Stimulated activated CD4-positive, alpha-beta T cell treated with anti-CD3 and anti-CD28 coated beads, Interleukin-1b, Interleukin-23, amount 100 ng/mL, for 4 hours (primary cell): Measurements from ENCODE around the gene RNLS.

Source experiments
- DNase-seq, 2 donors: peaks; one replicate each; pipeline ENCODE4 v3.0.0-alpha.2; 2020; ENCODE audit warnings: low read depth in 2 of 2

The RNLS gene

DNA sequence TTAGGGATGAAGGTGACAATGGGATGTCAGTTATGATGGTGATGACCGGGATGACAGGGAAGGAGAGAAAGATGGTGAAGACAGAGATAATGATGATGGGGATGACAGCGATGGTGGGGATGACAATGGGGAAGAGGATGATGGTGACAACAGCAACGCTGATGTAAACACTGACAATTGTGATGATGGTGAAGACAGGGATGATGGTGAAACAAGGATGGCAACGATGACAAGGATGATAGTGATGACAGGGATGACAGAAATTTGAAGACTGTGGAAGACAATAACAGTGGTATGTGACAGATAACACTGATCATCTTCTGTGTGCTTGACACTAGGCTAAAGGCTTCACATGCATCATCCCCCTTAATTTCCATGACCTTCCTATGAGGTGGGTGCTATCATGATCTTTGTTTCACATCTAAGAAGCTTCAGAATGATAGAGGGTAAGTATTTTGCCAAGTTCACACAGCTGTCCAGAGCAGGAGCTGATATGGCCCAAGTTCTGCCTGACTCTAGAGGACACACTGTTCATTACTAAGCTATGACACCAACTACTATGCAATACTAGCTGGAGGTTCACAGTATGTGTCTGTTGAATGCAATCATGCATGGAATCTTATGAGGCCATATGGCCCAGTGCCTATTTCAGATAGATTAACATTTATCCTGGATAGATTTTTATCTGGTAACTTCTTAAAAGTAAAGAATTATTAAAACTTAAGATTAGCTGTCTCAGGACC is 105.6 kb downstream of the RNLS start:
- no peak for DNase-seq

DNA sequence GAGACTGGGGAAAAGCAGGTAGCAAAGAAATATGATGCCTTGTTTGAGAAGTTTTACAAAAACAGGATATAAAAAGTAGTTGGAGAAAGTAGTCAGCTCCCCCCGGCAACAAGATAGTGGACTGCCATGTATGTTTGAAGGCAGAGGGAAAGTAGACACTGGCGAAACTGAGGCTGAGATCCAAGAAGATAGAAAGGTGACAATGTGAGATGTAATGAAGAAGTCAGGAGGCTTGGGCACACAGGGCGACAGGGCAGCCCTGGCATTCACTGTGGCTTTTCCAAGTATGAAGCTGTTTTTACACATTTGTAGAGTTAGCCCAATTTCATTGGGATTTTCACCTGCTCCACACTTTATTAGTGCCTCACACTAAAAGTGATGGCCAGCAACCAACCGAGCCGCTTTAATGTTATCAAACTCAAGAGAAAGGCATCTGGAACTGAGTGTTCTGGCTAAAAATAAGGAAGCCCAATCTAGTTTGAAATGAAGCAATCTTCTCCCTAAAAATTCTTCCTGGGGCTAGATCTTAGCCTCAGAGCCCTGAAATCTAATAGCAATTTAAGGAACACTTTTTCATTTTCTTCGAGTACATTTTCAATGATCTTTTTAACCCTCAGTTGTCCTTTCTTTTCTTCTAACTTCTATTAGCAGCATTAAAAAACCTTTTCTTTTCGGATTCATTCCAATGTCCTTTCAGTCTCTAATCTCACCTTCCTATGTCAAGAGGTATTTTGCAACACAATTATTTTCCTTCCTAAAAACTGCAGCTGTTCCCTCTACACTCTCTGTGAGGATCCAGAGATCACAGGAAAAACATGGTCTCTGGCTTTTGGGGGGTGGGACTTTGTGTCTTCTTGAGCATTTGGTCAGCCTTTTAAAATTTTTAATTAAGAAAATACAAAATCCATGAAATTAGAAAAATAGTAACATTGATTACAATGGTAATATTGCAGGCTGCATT is 108.0 kb downstream of the RNLS start:
- DNase-seq, result no peak

DNA sequence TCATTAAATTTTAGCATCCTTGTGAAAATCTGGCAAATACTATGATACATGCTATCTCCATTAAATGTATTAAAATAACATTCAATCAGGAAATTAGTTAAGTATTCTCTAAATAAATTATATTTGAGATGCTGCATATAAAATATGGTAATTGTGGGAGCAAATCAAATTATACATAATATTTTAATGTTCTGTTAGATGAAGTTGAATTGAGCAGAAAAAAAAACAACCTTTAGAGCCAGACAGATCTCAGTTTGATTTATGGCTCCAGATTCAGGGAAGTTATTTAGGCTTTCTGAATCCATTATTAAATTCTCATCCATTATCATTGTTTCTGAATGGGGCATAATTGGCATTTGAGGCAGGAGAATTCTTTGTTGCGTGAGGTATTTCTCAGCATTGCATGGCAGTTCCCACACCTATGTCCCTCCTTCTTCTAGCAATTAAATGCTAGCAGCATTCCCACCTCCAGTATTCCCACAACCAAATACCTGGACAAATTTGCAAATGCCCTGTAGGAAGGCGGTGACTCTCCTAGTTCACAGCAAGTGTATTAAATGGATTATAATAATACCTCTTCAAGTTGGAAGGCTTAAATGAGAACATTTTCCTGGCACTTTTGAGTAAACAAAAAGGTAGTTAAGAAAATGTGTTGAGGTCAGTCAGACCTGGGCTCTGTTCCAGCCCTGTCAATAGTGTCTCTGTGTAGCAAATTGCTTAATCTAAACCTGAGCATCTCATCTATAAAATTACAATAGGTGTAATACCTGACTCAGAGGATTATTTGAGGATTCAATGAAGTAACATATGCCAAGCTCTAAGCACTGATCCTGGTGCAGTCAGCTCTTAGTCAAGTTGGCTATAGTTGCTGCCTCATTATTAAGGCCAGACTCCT is 108.9 kb downstream of the RNLS start:
- no peak for DNase-seq

DNA sequence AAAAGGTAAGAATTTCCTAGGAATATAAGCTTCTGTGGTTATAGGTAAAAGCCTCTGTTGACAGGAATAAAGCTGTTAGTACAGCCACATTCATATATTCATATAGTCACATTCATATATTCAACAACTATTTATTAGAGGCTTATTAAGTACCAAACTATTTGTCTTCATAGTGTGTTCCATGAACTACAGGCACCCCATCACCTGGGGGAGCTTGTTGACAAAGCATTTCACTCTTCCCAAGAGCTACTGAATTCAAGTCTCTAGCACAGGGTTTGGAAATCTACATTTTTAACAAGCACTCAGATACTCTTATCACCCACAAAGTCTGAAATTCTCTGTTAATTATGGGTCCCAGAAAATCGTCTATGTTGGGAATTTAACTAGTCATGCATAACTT is 110.6 kb downstream of the RNLS start:
- DNase-seq, result no peak

DNA sequence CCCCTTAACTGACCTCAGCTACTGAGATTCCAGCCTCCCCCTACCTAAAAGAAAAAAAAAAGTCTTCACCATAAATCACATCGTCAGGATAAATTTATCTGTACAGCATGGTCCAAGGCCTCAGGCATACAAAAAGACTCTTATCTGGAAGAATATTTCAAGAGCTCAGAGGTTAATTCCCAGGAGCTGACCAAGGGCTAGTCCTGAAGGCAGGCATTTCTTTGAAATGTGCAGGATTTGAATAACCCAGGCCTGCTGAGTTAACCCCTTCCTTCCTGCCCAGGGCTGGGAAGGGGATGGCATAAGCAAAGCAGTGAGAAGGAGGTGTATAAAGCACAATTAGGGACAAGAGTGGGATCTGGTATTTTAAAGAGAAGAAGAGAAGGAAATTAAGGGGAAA is 111.2 kb downstream of the RNLS start:
- DNase-seq, result no peak

DNA sequence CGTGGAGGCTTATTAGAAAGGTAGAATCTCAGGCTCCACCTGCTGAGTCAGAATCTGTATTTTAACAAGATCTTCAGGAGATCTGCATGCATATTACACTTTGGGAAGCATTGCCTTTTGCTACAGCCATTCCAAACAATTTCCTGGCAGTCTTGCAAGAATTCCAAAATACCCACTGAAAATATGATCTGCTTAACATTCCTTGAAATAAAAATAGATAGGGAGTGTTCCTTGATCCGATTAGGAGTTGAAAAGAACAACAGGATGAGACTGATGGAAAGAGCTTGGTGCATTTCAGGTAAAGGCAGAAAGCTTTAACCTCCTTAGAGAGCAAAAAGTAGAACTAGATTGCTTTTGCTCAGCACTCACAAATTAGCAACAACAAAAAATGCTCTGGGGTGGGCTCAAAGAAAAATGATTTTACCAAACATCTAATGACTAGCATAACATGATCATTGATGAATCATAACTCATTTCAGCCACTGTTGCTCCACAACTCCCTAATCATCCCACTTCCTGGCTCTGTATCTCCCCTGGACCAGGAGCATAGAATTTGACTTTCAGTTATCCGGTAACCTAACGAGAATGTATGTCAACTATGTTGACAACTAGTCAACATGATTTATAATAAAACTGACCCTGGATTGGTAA is 115.2 kb downstream of the RNLS start:
- no peak for DNase-seq

DNA sequence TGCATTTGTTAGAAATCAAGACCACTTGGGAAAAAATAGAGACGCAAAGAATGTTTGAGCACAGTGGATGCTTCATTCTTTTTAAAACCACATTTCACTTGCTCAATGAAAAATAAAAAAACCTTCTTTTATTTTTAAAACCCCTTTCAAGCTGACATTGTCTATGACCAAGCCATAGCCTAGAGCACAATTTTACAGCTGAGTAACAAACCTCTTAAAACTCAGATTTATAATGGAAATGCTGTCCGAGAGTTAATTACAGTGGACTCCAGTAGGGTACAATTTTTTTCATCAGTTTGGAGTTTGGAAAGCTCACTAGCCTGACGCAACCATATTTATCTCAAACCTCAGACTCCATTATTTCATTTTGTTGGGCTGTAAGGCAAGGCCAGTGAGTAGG is 116.3 kb downstream of the RNLS start:
- no peak for DNase-seq

DNA sequence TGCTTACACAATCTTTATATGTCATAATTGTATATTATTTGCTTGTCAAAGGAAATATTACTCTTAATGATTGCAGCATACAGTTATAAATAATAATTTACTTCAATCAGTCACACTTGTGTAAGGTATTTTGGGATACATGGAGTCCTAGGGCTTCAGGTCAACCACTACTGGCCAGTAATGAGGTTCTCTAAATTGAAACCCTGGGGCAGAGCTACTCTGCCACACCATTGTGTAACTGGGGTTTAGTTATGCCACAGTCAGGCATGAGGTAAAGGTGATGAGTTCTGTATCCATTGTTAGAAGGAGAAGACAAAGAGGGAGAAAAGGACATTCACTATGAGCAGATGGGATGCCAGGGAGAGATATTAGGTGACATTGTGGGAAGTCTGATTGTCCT is 117.4 kb downstream of the RNLS start:
- no peak for DNase-seq

DNA sequence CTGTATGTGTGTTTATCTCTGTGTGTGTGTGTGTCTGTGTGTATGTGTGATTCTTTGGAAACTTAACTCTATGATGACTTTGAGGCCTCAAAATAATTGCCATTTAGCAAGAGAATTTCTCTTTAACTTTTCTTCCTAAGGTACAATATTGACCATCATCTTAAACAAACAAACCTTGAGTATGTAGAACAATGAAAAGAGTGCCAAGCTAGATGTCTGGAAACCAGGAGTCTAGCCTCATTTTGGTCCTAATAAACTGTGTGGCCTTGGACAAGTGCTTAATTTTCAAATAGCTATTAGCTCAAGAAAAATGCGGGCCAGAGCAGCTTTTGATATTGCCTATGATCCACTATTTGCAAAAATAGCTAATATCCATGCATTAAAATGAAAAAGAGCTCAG is 119.3 kb downstream of the RNLS start:
- no peak for DNase-seq

DNA sequence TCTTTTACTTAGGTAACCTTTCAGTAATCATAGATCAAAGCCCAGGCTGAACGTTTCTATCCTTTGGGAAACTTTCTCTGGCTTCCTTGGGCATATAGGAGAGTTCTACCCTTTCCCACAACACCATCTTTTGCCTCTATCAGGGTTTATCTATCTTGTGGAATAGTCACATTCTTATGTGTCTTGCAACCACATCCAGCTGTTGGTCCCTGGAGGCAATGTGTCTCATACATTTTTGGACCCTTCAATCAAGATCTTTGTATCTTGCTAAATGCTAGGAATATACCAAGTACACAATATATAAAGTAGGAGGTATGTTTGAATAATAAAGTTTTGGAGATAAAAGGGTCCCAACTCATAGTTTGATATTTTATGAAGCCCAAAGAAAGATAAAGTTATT is 121.7 kb downstream of the RNLS start:
- DNase-seq, result no peak

DNA sequence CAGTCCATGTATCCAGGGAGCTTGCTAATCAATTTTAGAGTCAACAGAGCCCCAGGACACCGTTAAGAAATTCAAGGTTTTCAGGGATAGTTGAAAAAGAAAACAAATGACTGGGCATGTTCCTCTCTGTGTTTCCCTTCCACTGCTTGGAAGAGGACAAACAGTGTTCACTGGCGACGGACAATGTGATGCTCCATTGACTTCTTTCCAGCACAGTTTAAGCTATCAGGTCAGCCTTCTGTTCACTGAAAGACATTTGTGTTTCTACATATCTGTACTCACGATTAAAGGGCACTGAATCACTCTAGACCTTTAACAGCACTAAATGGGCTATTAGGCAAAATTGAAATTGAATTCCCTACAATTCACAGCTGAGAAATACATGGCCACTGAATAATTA is 123.6 kb downstream of the RNLS start:
- no peak for DNase-seq

DNA sequence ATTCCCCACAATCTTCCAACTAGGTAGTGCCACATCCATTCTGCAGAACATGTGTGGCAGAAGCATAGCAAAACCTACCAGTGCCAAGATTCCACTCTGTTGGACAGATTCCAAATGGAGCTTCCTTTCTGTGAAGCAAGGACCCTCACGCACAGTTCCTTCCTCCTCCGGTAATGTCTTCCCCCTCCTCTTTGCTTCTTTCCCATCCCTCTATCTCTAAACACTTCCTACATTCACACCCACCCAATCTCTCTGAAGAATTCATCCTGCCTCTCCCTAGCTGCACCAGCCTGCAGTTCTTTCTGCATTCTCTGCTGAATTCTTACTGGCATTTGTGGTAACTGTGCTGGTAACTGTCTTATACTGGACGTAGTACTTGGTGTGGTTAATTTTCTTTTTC is 124.9 kb downstream of the RNLS start:
- DNase-seq, result no peak

DNA sequence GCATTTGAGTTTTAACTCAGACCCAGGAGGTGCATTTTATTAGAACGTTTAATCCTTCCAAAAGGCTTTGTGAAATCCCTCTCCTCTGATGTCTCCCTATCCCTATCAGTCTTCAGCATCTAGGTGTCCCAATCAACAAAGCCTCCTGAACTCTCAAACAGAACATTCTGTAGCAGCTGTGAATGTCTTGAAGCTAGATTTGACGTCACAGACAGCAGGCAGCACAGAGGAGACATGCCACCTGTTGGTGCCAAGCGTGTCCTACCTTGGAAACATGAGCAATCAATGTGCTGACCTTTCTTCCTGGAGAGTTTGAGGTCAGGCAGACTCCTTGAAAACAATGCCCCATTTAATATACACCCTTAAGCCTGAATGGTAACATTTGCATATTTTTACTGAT is 125.5 kb downstream of the RNLS start:
- DNase-seq, result no peak

DNA sequence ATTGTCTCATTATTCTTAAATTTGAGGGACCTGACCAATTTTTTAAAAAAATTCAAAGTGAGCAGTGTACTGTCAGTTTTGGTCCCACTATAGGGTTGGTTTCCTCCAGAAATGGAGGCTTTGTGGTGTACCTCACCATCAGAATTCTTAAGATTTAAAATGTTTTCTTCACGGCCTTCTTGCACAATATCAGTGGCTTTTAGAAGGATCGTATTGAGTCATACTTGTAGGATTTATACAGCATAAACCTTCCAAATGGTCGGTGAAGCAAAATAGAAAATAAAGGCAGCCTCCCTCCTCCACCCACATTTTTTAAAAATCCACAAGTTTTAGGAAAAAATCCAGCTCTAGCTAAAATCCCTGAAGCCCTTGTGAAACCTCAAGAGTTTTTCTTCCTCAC is 126.4 kb downstream of the RNLS start:
- DNase-seq, result no peak

DNA sequence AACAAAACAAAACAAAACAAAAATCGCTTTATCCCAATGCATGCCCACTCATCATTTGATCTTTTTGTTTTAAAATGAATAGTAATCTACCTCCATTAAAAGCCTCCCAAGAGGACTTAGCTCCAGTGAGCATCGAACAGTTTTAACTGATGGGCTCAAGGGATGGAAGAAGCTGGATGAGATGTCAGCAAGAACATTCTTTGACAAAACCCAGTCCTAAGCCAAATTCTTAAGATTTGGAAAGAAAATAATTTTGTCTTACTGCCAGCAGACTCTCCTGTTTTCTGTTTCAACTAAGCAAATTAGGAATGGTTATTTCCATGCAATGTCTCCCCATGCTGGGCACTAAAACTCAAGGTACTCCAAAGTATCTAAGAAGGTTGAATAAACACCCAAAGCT is 127.3 kb downstream of the RNLS start:
- no peak for DNase-seq

DNA sequence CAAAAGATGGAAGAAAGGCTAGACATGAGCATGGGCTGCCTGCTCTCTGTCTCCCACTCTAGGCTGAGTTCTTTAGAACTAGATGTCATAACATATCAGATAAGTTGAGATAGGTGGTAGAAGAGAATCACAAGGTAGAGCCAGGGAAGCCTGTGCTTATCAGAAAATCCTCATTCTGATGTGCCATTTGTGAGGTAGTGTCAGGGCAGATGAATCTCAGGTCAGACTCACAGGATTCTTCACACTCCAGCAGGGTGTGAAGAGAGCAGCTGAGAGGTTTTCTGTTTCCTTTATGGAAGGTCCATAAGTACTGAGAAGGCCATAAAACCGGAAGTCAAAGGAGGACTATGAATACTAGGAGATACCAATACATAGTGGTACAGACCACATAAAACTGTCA is 132.9 kb downstream of the RNLS start:
- no peak for DNase-seq

DNA sequence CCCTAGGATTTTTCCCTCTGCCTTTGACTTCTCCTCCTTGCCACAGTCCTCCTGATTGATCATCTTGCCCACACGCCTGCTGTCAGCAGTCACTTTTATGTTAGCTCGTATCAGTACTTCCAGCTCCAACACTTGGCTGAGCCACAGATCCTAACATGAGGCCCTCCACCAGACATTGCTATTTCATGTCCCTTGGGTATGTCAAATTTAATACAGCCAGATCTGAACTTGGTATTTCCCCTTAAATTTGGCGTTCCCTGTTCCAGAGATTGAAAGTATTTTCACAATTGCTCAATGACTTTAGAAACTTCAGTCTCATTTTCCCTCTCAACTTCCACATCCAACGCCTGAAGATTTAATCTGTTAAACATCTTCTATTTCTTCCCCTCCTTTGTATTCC is 140.4 kb downstream of the RNLS start:
- no peak for DNase-seq

DNA sequence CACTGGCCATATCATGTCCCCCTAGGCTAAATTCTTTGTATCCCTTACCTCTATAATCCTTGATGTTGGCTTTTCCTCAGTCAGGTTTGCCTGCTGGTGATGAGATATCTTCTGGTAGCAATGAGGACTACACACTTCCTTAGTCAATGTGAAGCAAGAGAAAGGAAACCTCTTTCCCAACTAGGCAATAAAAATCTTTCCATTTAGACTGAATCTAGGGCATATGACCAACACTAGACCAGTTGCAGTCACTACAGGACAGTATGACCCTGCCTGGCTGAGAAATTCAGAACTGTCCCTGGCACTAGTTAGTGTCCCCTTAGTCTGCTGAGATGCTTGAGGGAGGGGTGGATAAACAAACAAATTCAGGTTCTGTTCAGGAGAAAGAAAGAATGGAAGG is 142.6 kb downstream of the RNLS start:
- no peak for DNase-seq

DNA sequence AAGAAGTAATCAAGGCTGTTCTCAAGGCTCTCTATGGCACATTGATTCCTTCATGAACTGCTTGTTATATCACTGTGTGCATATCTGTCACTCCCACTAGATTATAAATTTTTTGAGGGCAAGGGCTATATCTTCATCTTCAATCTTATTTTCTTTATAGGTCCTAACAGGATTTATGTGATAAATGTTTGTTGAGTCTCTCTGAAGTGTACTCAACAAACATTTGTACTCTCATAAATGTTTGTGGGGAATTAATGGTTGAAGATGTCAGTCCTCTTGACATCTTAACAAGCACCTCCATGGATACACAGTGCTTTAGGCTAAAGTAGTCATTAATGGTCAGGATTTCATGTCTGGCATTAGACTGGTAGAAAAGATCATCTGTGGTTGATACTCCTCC is 143.2 kb downstream of the RNLS start:
- DNase-seq, result no peak

DNA sequence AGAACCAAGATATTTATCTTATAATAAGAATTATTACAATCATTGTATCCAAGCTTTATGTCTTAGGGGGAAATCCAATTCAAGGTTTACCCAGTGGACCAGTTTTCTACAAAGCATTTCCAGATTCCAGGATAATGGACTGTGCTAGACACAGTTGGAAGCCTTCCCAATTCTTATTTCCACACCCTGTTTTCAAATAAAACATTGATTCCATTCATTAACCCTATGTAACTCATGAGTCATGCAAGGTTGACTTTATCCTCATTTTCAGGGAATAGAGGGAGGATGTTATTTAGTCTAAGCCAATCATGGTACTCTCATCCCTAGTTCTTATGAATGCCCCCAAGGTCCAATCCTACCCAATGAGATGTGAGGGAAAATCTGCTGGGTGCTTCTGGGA is 145.7 kb downstream of the RNLS start:
- no peak for DNase-seq

DNA sequence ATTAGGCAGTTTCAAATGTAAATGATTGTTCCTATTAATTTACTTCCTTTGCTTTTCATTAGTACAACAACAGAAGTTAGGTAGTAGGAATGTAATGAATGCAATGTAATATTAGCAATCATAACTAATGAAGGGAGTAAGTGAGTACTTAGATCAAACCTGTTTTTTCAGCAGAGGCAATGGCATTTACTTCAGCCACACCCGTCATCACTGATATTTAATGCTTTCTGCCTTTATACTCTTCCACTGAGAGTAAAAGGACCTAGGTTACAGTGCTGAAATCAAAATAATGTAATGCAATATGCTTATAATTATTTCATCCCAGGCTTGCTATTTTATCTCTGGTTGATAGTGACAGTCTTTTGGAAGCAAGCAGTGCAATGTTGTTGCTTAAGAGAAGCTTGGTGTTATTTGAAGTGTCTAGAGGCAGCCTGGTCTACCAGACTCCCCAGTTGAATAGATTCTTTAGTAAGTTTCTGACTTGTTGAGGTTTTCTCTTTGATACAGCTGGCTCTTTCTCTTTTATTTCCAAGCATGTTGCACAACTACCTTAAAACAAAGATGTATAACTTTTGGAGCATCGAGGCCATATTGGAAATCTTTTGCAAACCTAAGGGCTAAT is 149.4 kb downstream of the RNLS start:
- DNase-seq, result no peak
